Glutamatergic neuron (in vitro differentiated cells): Measurements from ENCODE around the gene GPRASP3. TPM values are rescaled to one million over a fixed set of nuclear protein-coding genes. Genes with fewer than 3 reads are reported as not detected.

Source experiments
- DNase-seq: peaks from one replicate; pipeline ENCODE4 v3.0.0; 2022
- H3K27ac Mint-ChIP-seq: one replicate; pipeline ENCODE4 v1.8.0; 2020; ENCODE audit warnings: mild to moderate bottlenecking, mixed read lengths, inconsistent platforms; ENCODE audit not compliant: unreplicated experiment
- H3K27me3 Mint-ChIP-seq: one replicate; pipeline ENCODE4 v1.8.0; 2020; ENCODE audit warnings: mild to moderate bottlenecking, moderate library complexity, mixed read lengths, inconsistent platforms; ENCODE audit not compliant: unreplicated experiment
- H3K36me3 Mint-ChIP-seq: one replicate; pipeline ENCODE4 v1.8.0; 2020; ENCODE audit warnings: mild to moderate bottlenecking, mixed read lengths, inconsistent platforms; ENCODE audit not compliant: unreplicated experiment
- H3K4me1 Mint-ChIP-seq: one replicate; pipeline ENCODE4 v1.8.0; 2020; ENCODE audit warnings: mild to moderate bottlenecking, low read depth, mixed read lengths, inconsistent platforms; ENCODE audit not compliant: unreplicated experiment
- H3K4me3 Mint-ChIP-seq: one replicate; pipeline ENCODE4 v1.8.0; 2020; ENCODE audit warnings: mild to moderate bottlenecking, mixed read lengths, inconsistent platforms; ENCODE audit not compliant: unreplicated experiment
- H3K9me3 Mint-ChIP-seq: one replicate; pipeline ENCODE4 v1.8.0; 2020; ENCODE audit warnings: mild to moderate bottlenecking, moderate library complexity, mixed read lengths, inconsistent platforms; ENCODE audit not compliant: unreplicated experiment
- total RNA-seq: library from RNA; stranded (reverse); fragmentation: NEBNext Ultra II Directional; extraction: Animal tissue kit (Norgen Biotek cat#: 25700); gene quantifications from one replicate; pipeline ENCODE4 v1.2.1, GENCODE V29; 2021; ENCODE audit not compliant: unreplicated experiment
- TF ChIP-seq, protein P1 (sequence below): fragments of 200-600 bp; sonication (generic); IDR thresholded peaks from one replicate; pipeline ENCODE4 v1.5.0; 2021; ENCODE audit not compliant: partially characterized antibody, unreplicated experiment

The GPRASP3 gene
- total RNA-seq, 1 donor from 2014 or later: 19.4 TPM

DNA sequence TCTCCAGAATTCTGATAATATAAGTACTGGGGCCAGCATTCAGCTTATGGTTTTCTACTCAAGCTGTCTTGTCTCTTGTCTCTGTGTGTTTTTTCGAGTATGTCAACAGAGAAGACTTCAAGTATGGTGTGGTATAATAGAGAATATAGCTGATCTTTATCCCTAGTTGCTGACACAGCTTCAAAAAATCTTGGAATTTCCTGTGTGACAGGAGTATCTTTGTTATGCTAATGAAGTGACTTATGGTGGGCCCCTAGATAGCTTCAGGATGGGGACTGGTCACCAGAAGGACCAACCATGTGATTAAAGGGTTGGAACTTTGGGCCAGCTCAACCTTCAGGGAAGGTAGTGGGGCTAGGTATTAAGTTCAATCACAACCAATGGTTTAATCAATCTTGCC is 2.9 kb downstream of the GPRASP3 start:
- no peak overlapping the region for H3K27ac Mint-ChIP-seq
- no peak for DNase-seq
- H3K9me3 Mint-ChIP-seq: peaks cover 3% of the 10 kb centered on the region
- H3K4me1 Mint-ChIP-seq: no peaks in the 10 kb centered on the region
- H3K27me3 Mint-ChIP-seq: no peaks in the 10 kb centered on the region
- no peak overlapping the region for H3K4me3 Mint-ChIP-seq
- TF ChIP-seq, protein P1, sequence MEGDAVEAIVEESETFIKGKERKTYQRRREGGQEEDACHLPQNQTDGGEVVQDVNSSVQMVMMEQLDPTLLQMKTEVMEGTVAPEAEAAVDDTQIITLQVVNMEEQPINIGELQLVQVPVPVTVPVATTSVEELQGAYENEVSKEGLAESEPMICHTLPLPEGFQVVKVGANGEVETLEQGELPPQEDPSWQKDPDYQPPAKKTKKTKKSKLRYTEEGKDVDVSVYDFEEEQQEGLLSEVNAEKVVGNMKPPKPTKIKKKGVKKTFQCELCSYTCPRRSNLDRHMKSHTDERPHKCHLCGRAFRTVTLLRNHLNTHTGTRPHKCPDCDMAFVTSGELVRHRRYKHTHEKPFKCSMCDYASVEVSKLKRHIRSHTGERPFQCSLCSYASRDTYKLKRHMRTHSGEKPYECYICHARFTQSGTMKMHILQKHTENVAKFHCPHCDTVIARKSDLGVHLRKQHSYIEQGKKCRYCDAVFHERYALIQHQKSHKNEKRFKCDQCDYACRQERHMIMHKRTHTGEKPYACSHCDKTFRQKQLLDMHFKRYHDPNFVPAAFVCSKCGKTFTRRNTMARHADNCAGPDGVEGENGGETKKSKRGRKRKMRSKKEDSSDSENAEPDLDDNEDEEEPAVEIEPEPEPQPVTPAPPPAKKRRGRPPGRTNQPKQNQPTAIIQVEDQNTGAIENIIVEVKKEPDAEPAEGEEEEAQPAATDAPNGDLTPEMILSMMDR: no peak
- H3K36me3 Mint-ChIP-seq: no peaks in the 10 kb centered on the region

DNA sequence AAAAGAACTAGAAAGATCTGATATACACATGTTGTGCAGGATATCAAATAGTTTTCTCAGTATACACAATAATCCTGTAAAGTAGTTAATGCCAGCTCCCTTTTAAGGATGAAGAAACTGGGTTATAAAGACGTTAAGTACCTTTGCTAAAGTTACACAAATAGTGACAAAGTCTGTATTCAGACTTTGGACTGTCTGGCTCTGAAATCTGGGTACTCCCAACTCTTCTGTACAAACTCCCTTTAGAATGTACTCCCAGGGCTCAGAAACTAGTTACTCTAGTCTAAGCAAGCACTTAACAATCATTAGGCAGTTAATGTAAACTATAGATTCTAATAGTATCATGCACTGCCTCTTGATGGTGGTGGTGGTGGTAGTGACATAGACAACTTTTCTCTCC is 7.2 kb downstream of the GPRASP3 start:
- H3K9me3 Mint-ChIP-seq: no peaks in the 10 kb centered on the region
- H3K4me1 Mint-ChIP-seq: no peaks in the 10 kb centered on the region
- DNase-seq: no peak
- no peaks in the 10 kb centered on the region for H3K27me3 Mint-ChIP-seq
- TF ChIP-seq, protein P1: no peak
- no peak overlapping the region for H3K4me3 Mint-ChIP-seq
- no peaks in the 10 kb centered on the region for H3K36me3 Mint-ChIP-seq
- no peak overlapping the region for H3K27ac Mint-ChIP-seq

DNA sequence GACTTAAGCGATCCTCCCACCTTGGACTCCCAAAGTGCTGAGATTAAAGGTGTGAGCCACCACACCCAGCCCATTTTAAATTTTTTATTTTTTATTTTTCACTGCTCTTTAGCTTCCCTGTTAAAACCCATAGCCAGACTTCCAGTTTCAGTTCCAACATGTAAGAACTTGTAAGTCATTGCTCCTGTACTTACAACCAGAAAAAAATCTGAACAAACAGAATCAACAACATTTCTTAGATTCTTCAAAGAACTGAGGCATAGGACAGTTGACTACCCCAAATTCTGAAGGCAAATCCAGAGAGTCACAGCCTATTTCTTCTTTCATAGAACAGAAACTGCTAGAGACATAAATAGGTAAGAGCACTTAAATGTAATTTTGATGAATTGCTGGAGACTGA is 8.1 kb downstream of the GPRASP3 start:
- Mint-ChIP-seq H3K36me3 (no peaks in the 10 kb centered on the region), H3K4me1 (no peaks in the 10 kb centered on the region), H3K4me3 (no peak overlapping the region), H3K9me3 (no peaks in the 10 kb centered on the region), H3K27ac (no peak overlapping the region), H3K27me3 (no peaks in the 10 kb centered on the region)
- TF ChIP-seq, protein P1: no peak
- no peak for DNase-seq

DNA sequence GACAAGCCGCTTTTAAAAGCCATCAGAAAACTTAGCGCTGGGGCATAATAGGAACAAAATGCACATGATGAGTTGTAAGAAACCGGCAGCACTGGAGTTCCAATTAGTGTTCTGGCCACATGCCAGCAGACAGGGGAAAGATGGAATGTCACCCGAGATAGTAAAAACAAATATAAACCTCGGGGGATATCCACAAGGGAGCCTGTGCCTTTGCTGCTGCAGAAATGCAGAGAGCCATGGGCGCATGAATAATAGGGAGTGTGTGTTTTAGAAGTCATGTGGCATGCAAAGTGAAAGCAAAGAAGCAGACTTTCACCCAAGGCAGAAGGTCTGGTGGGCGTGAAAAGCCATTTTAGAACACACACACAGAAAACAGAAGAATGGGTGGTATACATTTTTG is 19.1 kb downstream of the GPRASP3 start:
- no peak for DNase-seq
- H3K27me3 Mint-ChIP-seq: no peaks in the 10 kb centered on the region
- H3K9me3 Mint-ChIP-seq: no peaks in the 10 kb centered on the region
- H3K4me3 Mint-ChIP-seq: no peak overlapping the region
- H3K4me1 Mint-ChIP-seq: peaks cover 5% of the 10 kb centered on the region
- H3K36me3 Mint-ChIP-seq: no peaks in the 10 kb centered on the region
- no peak overlapping the region for H3K27ac Mint-ChIP-seq
- TF ChIP-seq, protein P1: no peak

DNA sequence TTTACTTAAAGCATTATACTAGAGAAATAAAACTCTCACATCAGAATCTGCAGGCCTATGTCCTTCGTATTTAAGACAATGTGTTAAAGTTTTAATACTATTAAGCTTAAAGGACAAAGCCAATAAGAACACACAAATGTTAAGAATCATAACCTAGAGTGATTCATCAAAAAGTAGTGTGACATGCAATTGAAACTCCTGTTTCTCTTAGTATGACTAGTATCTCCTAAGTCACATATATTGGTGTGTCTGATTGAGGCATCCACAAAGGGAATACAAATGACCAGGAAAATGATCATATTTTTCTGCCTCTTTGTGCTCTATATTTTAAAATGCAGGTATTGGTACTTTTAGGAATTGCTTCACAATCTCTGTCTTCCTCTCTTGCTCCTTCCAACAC is 23.8 kb downstream of the GPRASP3 start:
- Mint-ChIP-seq H3K27ac (no peak overlapping the region), H3K27me3 (no peaks in the 10 kb centered on the region), H3K4me3 (no peak overlapping the region), H3K4me1 (peaks cover 5% of the 10 kb centered on the region), H3K36me3 (no peaks in the 10 kb centered on the region), H3K9me3 (no peaks in the 10 kb centered on the region)
- TF ChIP-seq, protein P1: no peak
- DNase-seq: no peak
